Uterus (tissue), 2 donors: Measurements from ENCODE around the gene MAN2A2.

ENCODE experiments used
- POLR2A ChIP-seq, 2 donors: fragments of 450-650 bp; IDR thresholded peaks; one replicate each; pipeline ENCODE4 v1.6.1; 2016; ENCODE audit warnings: antibody characterized with exemption in 2 of 2, mild to moderate bottlenecking in 1 of 2, moderate library complexity in 1 of 2
- TF ChIP-seq, protein P1 (sequence below), 4 experiments: fragments of 200-600 bp in 2 of 4; fragments of 450-650 bp in 2 of 4; sonication (generic) in 2 of 4; IDR thresholded peaks; one replicate each; pipeline ENCODE4 v1.5.1; 2016 to 2019; ENCODE audit warnings: antibody characterized with exemption in 4 of 4, mild to moderate bottlenecking in 2 of 4, moderate library complexity in 1 of 4

DNA sequence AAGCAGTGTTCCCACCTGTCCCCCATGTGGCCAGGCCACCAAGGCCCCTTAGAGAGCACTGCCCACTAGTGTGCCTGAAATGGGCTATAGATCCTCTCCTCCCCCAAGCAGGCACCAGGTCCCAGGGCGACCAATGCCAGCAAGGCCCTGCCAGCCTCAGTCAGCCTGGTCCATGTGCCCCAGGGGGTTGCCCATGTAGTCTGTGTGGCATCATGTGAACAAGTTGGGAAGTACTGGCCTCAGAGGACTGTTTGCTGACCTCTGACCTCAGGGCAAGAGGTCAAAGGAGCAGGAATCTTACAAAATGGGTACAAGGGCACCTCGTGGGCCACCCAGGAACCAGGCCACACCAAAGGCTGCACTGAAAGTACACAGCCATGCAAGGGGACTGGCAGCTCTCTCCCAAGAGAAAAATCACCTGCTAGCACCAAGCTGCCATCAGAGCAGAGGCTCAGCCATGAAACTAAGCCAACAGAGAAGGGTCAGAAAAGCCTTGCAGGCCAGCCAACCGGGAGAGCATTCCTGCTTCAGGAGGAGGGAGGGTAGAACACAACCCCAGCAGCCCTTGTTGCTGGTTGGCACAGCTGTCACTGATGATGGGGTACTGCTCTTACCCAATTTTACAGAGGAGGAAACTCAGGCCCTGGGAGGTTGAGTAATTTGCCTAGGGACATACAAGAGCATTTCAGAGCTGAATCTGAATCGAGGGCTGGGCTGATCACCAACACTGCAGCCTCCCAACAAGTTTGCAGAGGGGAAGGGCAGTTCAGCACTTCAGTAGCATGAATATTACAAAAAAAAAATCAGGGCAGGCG lies 39.9 kb upstream of the MAN2A2 start:
- TF ChIP-seq POLR2A (IDR thresholded peaks at IDR 0.05): no peak
- TF ChIP-seq, protein P1, sequence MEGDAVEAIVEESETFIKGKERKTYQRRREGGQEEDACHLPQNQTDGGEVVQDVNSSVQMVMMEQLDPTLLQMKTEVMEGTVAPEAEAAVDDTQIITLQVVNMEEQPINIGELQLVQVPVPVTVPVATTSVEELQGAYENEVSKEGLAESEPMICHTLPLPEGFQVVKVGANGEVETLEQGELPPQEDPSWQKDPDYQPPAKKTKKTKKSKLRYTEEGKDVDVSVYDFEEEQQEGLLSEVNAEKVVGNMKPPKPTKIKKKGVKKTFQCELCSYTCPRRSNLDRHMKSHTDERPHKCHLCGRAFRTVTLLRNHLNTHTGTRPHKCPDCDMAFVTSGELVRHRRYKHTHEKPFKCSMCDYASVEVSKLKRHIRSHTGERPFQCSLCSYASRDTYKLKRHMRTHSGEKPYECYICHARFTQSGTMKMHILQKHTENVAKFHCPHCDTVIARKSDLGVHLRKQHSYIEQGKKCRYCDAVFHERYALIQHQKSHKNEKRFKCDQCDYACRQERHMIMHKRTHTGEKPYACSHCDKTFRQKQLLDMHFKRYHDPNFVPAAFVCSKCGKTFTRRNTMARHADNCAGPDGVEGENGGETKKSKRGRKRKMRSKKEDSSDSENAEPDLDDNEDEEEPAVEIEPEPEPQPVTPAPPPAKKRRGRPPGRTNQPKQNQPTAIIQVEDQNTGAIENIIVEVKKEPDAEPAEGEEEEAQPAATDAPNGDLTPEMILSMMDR (IDR thresholded peaks at IDR 0.05): no peak
